Thoracic aorta (tissue), 2 donors: Measurements from ENCODE around the gene TSPAN8. TPM values are rescaled to one million over a fixed set of nuclear protein-coding genes. Genes with fewer than 3 reads are reported as not detected.
"Not testable (repeated sequence)": the region's sequence is repeated elsewhere in the genome, so short reads cannot be mapped to it uniquely, and the experiment has no call there.

Experiments used
- ATAC-seq: fragments of 150-250 bp; one replicate; pipeline ENCODE4 v1.8.0; 2017; ENCODE audit warnings: low read depth; ENCODE audit not compliant: insufficient number of reproducible peaks, low FRiP score
- DNase-seq: peaks from one replicate; pipeline ENCODE4 v3.0.0-alpha.2; 2020; ENCODE audit warnings: low spot score
- H3K27ac ChIP-seq, 2 donors: fragments of 200-600 bp; sonication (generic); 1 replicate in 1 of 2; 2 replicates in 1 of 2; pipeline ENCODE4 v1.5.1; 2016; ENCODE audit warnings: mild to moderate bottlenecking in 2 of 2, moderate library complexity in 2 of 2
- H3K27me3 ChIP-seq: fragments of 200-600 bp; sonication (generic); replicated peaks from 2 replicates; pipeline ENCODE4 v1.6.0; 2016; ENCODE audit warnings: mild to moderate bottlenecking; ENCODE audit not compliant: insufficient read depth
- H3K36me3 ChIP-seq: fragments of 200-600 bp; sonication (generic); one replicate; pipeline ENCODE4 v1.5.1; 2016
- H3K4me1 ChIP-seq, 2 donors: fragments of 200-600 bp; sonication (generic); 1 replicate in 1 of 2; 2 replicates in 1 of 2; pipeline versions ENCODE4 v1.5.1 to v1.6.0; 2016; ENCODE audit warnings: low read depth in 2 of 2, mild to moderate bottlenecking in 1 of 2; ENCODE audit not compliant: control insufficient read depth in 1 of 2
- H3K4me3 ChIP-seq: fragments of 200-600 bp; sonication (generic); 2 replicates; pipeline ENCODE4 v1.5.1; 2016; ENCODE audit warnings: mild to moderate bottlenecking
- H3K9me3 ChIP-seq: fragments of 200-600 bp; sonication (generic); 2 replicates; pipeline ENCODE4 v1.5.1; 2016
- CTCF ChIP-seq: fragments of 200-600 bp; sonication (generic); IDR thresholded peaks from one replicate; pipeline ENCODE4 v1.5.1; 2019; ENCODE audit warnings: antibody characterized with exemption
- total RNA-seq, 2 donors: library from RNA; depleted of rRNA; stranded (reverse); fragments of >200 nt; gene quantifications; one replicate each; pipeline versions ENCODE4 v1.1.0 to v1.2.3, GENCODE V29; 2016

Gene TSPAN8
- total RNA-seq, 2 donors from 2014 or later = 12.8 to 70.9 TPM

GRCh38 chr12:71129364-71129763 is 28.4 kb downstream of the TSPAN8 start:
- peaks cover 0 to 6% of the 10 kb centered on the region in 2 donors for H3K4me1 ChIP-seq
- DNase-seq = no peak
- H3K27ac ChIP-seq = no peak overlapping the region
- no peak for ATAC-seq
- no peaks in the 10 kb centered on the region for H3K27me3 ChIP-seq
- no peaks in the 10 kb centered on the region for H3K9me3 ChIP-seq
- no peak for TF ChIP-seq CTCF
- no peaks in the 10 kb centered on the region for H3K36me3 ChIP-seq
- no peak overlapping the region for H3K4me3 ChIP-seq

- no peak for TF ChIP-seq CTCF
- Histone ChIP-seq H3K36me3 (no peaks in the 10 kb centered on the region), H3K27ac (no peak overlapping the region), H3K9me3 (no peaks in the 10 kb centered on the region), H3K27me3 (no peaks in the 10 kb centered on the region), H3K4me3 (no peak overlapping the region), H3K4me1 (peaks cover 0 to 6% of the 10 kb centered on the region in 2 donors)
- no peak for ATAC-seq
- DNase-seq = no peak
Measured at GRCh38 chr12:71128191-71128788, 29.5 kb downstream of the TSPAN8 start.

- ATAC-seq = no peak
- Histone ChIP-seq H3K9me3 (no peaks in the 10 kb centered on the region), H3K4me3 (no peak overlapping the region), H3K27ac (no peak overlapping the region), H3K36me3 (no peaks in the 10 kb centered on the region), H3K4me1 (peaks cover 0 to 6% of the 10 kb centered on the region in 2 donors), H3K27me3 (no peaks in the 10 kb centered on the region)
- no peak for DNase-seq
- TF ChIP-seq CTCF = no peak
Measured at GRCh38 chr12:71125949-71126348, 31.9 kb downstream of the TSPAN8 start.

- Histone ChIP-seq H3K4me1 (peaks cover 0 to 6% of the 10 kb centered on the region in 2 donors), H3K36me3 (no peaks in the 10 kb centered on the region), H3K27ac (no peak overlapping the region), H3K27me3 (no peaks in the 10 kb centered on the region), H3K4me3 (no peak overlapping the region), H3K9me3 (no peaks in the 10 kb centered on the region)
- TF ChIP-seq CTCF = no peak
- ATAC-seq (no peak), DNase-seq (no peak)
Measured at GRCh38 chr12:71125515-71125914, 32.3 kb downstream of the TSPAN8 start.

GRCh38 chr12:71124835-71125460 is 32.9 kb downstream of the TSPAN8 start:
- Histone ChIP-seq H3K9me3 (no peaks in the 10 kb centered on the region), H3K36me3 (no peaks in the 10 kb centered on the region), H3K27me3 (no peaks in the 10 kb centered on the region), H3K27ac (no peak overlapping the region), H3K4me3 (no peak overlapping the region), H3K4me1 (peaks cover 0 to 6% of the 10 kb centered on the region in 2 donors)
- no peak for TF ChIP-seq CTCF
- DNase-seq (no peak), ATAC-seq (no peak)

- ATAC-seq, H3K36me3 ChIP-seq, DNase-seq, H3K9me3 ChIP-seq, H3K27ac ChIP-seq, H3K27me3 ChIP-seq, H3K4me1 ChIP-seq, H3K4me3 ChIP-seq: not testable (repeated sequence)
Measured at GRCh38 chr12:71113148-71113547, 44.7 kb downstream of the TSPAN8 start.
